ENCODE measurements around the gene SMARCA4.

Gene SMARCA4

DNA sequence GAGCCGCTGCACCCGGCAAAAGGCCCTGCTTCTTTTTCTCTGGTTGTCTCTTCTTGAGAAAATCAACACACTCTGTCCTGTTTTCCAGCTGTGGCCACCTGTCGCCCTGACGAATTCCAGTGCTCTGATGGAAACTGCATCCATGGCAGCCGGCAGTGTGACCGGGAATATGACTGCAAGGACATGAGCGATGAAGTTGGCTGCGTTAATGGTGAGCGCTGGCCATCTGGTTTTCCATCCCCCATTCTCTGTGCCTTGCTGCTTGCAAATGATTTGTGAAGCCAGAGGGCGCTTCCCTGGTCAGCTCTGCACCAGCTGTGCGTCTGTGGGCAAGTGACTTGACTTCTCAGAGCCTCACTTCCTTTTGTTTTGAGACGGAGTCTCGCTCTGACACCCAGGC, 145.6 kb downstream of the SMARCA4 start:
- no peak for DNase-seq

DNA sequence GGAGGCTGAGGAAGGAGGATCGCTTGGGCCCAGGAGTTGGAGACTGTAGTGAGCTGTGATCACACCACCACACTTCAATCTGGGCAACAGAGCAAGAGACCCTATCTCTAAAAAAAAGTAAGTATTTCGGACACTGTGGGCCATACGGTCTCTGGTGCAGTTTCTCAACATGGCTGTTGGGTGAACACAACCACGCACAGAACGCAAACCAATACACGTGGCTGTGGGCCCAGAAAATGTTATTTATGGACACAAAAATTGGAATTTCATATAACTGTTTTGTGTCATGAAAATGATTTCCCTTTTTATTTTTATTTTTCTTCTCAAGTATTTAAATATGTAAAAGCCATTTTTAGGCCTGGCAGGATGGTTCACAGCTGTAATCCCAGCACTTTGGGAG, 147.9 kb downstream of the SMARCA4 start:
- no peak for DNase-seq

DNA sequence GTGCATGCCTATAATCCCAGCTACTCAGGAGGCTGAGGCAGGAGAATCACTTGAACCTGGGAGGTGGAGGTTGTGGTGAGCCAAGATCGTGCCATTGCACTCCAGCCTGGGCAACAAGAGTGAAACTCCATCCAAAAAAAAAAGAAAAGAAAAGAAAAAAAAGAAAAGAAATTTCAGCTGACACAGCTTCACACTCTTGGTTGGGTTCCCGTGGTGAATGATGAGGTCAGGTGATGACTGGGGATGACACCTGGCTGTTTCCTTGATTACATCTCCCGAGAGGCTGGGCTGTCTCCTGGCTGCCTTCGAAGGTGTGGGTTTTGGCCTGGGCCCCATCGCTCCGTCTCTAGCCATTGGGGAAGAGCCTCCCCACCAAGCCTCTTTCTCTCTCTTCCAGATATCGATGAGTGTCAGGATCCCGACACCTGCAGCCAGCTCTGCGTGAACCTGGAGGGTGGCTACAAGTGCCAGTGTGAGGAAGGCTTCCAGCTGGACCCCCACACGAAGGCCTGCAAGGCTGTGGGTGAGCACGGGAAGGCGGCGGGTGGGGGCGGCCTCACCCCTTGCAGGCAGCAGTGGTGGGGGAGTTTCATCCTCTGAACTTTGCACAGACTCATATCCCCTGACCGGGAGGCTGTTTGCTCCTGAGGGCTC, 150.4 kb downstream of the SMARCA4 start:
- DNase-seq: no peak

DNA sequence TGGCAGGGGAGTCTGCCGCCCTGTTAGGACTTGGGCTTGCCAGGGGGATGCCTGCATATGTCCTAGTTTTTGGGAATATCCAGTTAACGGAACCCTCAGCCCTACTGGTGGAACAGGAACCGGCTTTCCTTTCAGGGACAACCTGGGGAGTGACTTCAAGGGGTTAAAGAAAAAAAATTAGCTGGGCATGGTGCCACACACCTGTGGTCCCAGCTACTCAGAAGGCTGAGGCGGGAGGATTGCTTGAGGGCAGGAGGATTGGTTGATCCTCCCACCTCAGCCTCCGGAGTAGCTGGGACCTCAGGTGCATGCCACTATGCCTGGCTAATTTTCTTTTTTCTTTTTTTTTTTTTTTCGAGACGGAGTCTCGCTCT, 150.9 kb downstream of the SMARCA4 start:
- DNase-seq: no peak

All from stimulated activated CD4-positive, alpha-beta T cell treated with anti-CD3 and anti-CD28 coated beads, Interleukin-4, amount 100 ng/mL, for 4 hours (primary cell).